ENCODE data around the gene ANKRD11. TPM values are rescaled to one million over a fixed set of nuclear protein-coding genes. Genes with fewer than 3 reads are reported as not detected.

Gene ANKRD11
- total RNA-seq, 2 donors from 2014 or later: 118 to 159 TPM

- Mint-ChIP-seq H3K27ac (no peak overlapping the region), H3K27me3 (ENCODE audit: insufficient read depth) (peaks cover 2% of the 10 kb centered on the region), H3K4me1 (peaks cover 50% of the 10 kb centered on the region), H3K9me3 (no peaks in the 10 kb centered on the region), H3K4me3 (no peak overlapping the region), H3K36me3 (ENCODE audit: low read depth) (peaks cover 4% of the 10 kb centered on the region)
- peaks cover 10% of the 10 kb centered on the region for H3K4me1 ChIP-seq (ENCODE audit: control insufficient read depth, insufficient read depth, low read length)
- H3K36me3 ChIP-seq (ENCODE audit: control insufficient read depth, insufficient read depth, low read length): no peaks in the 10 kb centered on the region
- H3K9ac ChIP-seq (ENCODE audit: extremely low read depth, low read length, poor library complexity, severe bottlenecking): no peak overlapping the region
- no peak for TF ChIP-seq CTCF (conservative IDR thresholded peaks at IDR 0.05)
- no peaks in the 10 kb centered on the region for H3K9me3 ChIP-seq (ENCODE audit: control insufficient read depth, low read length)
- H3K27ac ChIP-seq (ENCODE audit: low read depth, low read length): no peak overlapping the region
- no peak for DNase-seq
- no peak overlapping the region for H3K4me3 ChIP-seq (ENCODE audit: low read length)
- WGBS, 2 experiments (ENCODE audit: insufficient coverage in 1 of 2, insufficient read length in 1 of 2): 94 to 95% methylated on average over 3 to 5 of the region's 5 CpGs
- no peaks in the 10 kb centered on the region for H3K27me3 ChIP-seq (ENCODE audit: control insufficient read depth, insufficient read depth, low read length, poor library complexity, severe bottlenecking)
Measured at GRCh38 chr16:89450537-89450936, 39.8 kb downstream of the ANKRD11 start.

- no peak overlapping the region for H3K4me3 ChIP-seq (ENCODE audit: low read length)
- Mint-ChIP-seq H3K27me3 (ENCODE audit: insufficient read depth) (peaks cover 2% of the 10 kb centered on the region), H3K4me1 (peaks cover 55% of the 10 kb centered on the region), H3K27ac (peak overlapping the region; percentile 3), H3K36me3 (ENCODE audit: low read depth) (peaks cover 2% of the 10 kb centered on the region), H3K4me3 (no peak overlapping the region), H3K9me3 (no peaks in the 10 kb centered on the region)
- H3K36me3 ChIP-seq (ENCODE audit: control insufficient read depth, insufficient read depth, low read length): no peaks in the 10 kb centered on the region
- H3K4me1 ChIP-seq (ENCODE audit: control insufficient read depth, insufficient read depth, low read length): peaks cover 10% of the 10 kb centered on the region
- no peak overlapping the region for H3K9ac ChIP-seq (ENCODE audit: extremely low read depth, low read length, poor library complexity, severe bottlenecking)
- H3K9me3 ChIP-seq (ENCODE audit: control insufficient read depth, low read length): no peaks in the 10 kb centered on the region
- no peak for DNase-seq
- WGBS, 2 experiments (ENCODE audit: insufficient coverage in 1 of 2, insufficient read length in 1 of 2): 84 to 94% methylated on average over 2 to 3 of the region's 3 CpGs
- TF ChIP-seq CTCF (conservative IDR thresholded peaks at IDR 0.05): no peak
- no peaks in the 10 kb centered on the region for H3K27me3 ChIP-seq (ENCODE audit: control insufficient read depth, insufficient read depth, low read length, poor library complexity, severe bottlenecking)
- no peak overlapping the region for H3K27ac ChIP-seq (ENCODE audit: low read depth, low read length)
Measured at GRCh38 chr16:89449726-89450335, 40.5 kb downstream of the ANKRD11 start.

- Mint-ChIP-seq H3K4me1 (peaks cover 61% of the 10 kb centered on the region), H3K36me3 (ENCODE audit: low read depth) (peaks cover 2% of the 10 kb centered on the region), H3K27ac (no peak overlapping the region), H3K9me3 (no peaks in the 10 kb centered on the region), H3K4me3 (no peak overlapping the region), H3K27me3 (ENCODE audit: insufficient read depth) (peaks cover 2% of the 10 kb centered on the region)
- no peak overlapping the region for H3K9ac ChIP-seq (ENCODE audit: extremely low read depth, low read length, poor library complexity, severe bottlenecking)
- DNase-seq: no peak
- no peaks in the 10 kb centered on the region for H3K27me3 ChIP-seq (ENCODE audit: control insufficient read depth, insufficient read depth, low read length, poor library complexity, severe bottlenecking)
- no peaks in the 10 kb centered on the region for H3K9me3 ChIP-seq (ENCODE audit: control insufficient read depth, low read length)
- H3K4me3 ChIP-seq (ENCODE audit: low read length): no peak overlapping the region
- H3K27ac ChIP-seq (ENCODE audit: low read depth, low read length): no peak overlapping the region
- no peaks in the 10 kb centered on the region for H3K36me3 ChIP-seq (ENCODE audit: control insufficient read depth, insufficient read depth, low read length)
- peaks cover 10% of the 10 kb centered on the region for H3K4me1 ChIP-seq (ENCODE audit: control insufficient read depth, insufficient read depth, low read length)
- TF ChIP-seq CTCF (conservative IDR thresholded peaks at IDR 0.05): no peak
- WGBS, 2 experiments (ENCODE audit: insufficient coverage in 1 of 2, insufficient read length in 1 of 2): 95 to 98% methylated on average over 8 to 10 of the region's 10 CpGs
Measured at GRCh38 chr16:89448656-89449055, 41.7 kb downstream of the ANKRD11 start.

Data from endodermal cell (in vitro differentiated cells).